Liver (tissue), 9 donors: ENCODE data around the gene CHI3L2. TPM values are rescaled to one million over a fixed set of nuclear protein-coding genes. Genes with fewer than 3 reads are reported as not detected.

Source experiments
- DNase-seq: peaks from one replicate; pipeline ENCODE4 v3.0.0-alpha.2; 2017; ENCODE audit warnings: low spot score
- H3K27ac ChIP-seq, 2 donors: one replicate each; pipeline ENCODE4 v1.7.0; 2013; ENCODE audit warnings: inconsistent platforms in 2 of 2, low read length in 2 of 2, control low read depth in 1 of 2, low read depth in 1 of 2, mild to moderate bottlenecking in 1 of 2
- H3K27me3 ChIP-seq, 4 donors: one replicate each; pipeline versions ENCODE4 v1.6.1 to v1.7.0; 2013; ENCODE audit warnings: low read length in 3 of 4, inconsistent platforms in 1 of 4, mild to moderate bottlenecking in 1 of 4, moderate library complexity in 1 of 4; ENCODE audit not compliant: control insufficient read depth in 4 of 4, insufficient read depth in 4 of 4
- H3K36me3 ChIP-seq, 4 donors: one replicate each; pipeline versions ENCODE4 v1.6.1 to v1.7.0; 2013; ENCODE audit warnings: low read length in 3 of 4, mild to moderate bottlenecking in 3 of 4, low read depth in 1 of 4, moderate library complexity in 1 of 4; ENCODE audit not compliant: control insufficient read depth in 4 of 4, insufficient read depth in 3 of 4
- H3K4me1 ChIP-seq, 4 donors: one replicate each; pipeline versions ENCODE4 v1.6.1 to v1.7.0; 2013; ENCODE audit warnings: low read length in 3 of 4, mild to moderate bottlenecking in 3 of 4, moderate library complexity in 1 of 4; ENCODE audit not compliant: control insufficient read depth in 4 of 4, insufficient read depth in 4 of 4
- H3K4me3 ChIP-seq, 3 donors: one replicate each; pipeline versions ENCODE4 v1.6.1 to v1.7.0; 2013; ENCODE audit warnings: low read length in 3 of 3, control low read depth in 1 of 3, low read depth in 1 of 3, mild to moderate bottlenecking in 1 of 3
- H3K9ac ChIP-seq, 2 donors: one replicate each; pipeline ENCODE4 v1.7.0; 2013; ENCODE audit warnings: low read length in 2 of 2, mild to moderate bottlenecking in 2 of 2, moderate library complexity in 2 of 2, control low read depth in 1 of 2, low read depth in 1 of 2
- H3K9me3 ChIP-seq, 4 donors: one replicate each; pipeline versions ENCODE4 v1.6.1 to v1.7.0; 2013; ENCODE audit warnings: low read length in 3 of 4; ENCODE audit not compliant: control insufficient read depth in 4 of 4
- CTCF ChIP-seq: fragments of 150-350 bp; IDR thresholded peaks from 2 replicates; pipeline ENCODE4 v1.5.1; 2017; ENCODE audit warnings: improper control_type of control experiment, low read depth, low read length; ENCODE audit not compliant: missing input control
- EGR1 ChIP-seq, 2 donors: IDR thresholded peaks; 2 replicates each; pipeline ENCODE4 v1.6.1; 2016 to 2018; ENCODE audit warnings: antibody characterized with exemption in 2 of 2, low read depth in 2 of 2
- FOXA1 ChIP-seq: IDR thresholded peaks from 2 replicates; pipeline ENCODE4 v1.6.1; 2016; ENCODE audit warnings: antibody characterized with exemption
- FOXA2 ChIP-seq: IDR thresholded peaks from 2 replicates; pipeline ENCODE4 v1.6.1; 2016; ENCODE audit warnings: antibody characterized with exemption
- HNF4A ChIP-seq, 2 donors: conservative IDR thresholded peaks; 2 replicates each; pipeline ENCODE4 v1.6.1; 2016; ENCODE audit warnings: antibody characterized with exemption in 2 of 2, mild to moderate bottlenecking in 2 of 2
- JUND ChIP-seq, 2 donors: IDR thresholded peaks; 2 replicates each; pipeline ENCODE4 v1.6.1; 2016; ENCODE audit warnings: antibody characterized with exemption in 2 of 2
- MAX ChIP-seq: IDR thresholded peaks from 2 replicates; pipeline ENCODE4 v1.6.1; 2016; ENCODE audit warnings: antibody characterized with exemption
- NR2F2 ChIP-seq: IDR thresholded peaks from 2 replicates; pipeline ENCODE4 v1.6.1; 2016; ENCODE audit warnings: antibody characterized with exemption
- RAD21 ChIP-seq, 2 donors: IDR thresholded peaks; 2 replicates each; pipeline ENCODE4 v1.6.1; 2016; ENCODE audit warnings: antibody characterized with exemption in 2 of 2, mild to moderate bottlenecking in 2 of 2
- REST ChIP-seq: IDR thresholded peaks from 2 replicates; pipeline ENCODE4 v1.6.1; 2016; ENCODE audit warnings: antibody characterized with exemption, mild to moderate bottlenecking
- RXRA ChIP-seq, 2 donors: IDR thresholded peaks; 2 replicates each; pipeline ENCODE4 v1.6.1; 2017 to 2018; ENCODE audit warnings: antibody characterized with exemption in 2 of 2, mild to moderate bottlenecking in 1 of 2
- SP1 ChIP-seq: IDR thresholded peaks from 2 replicates; pipeline ENCODE4 v1.6.1; 2018; ENCODE audit warnings: antibody characterized with exemption, mild to moderate bottlenecking
- TAF1 ChIP-seq: conservative IDR thresholded peaks from 2 replicates; pipeline ENCODE4 v1.6.1; 2016; ENCODE audit warnings: antibody characterized with exemption, mild to moderate bottlenecking
- YY1 ChIP-seq: IDR thresholded peaks from 2 replicates; pipeline ENCODE4 v1.6.1; 2016; ENCODE audit warnings: antibody characterized with exemption, mild to moderate bottlenecking
- ZBTB33 ChIP-seq: IDR thresholded peaks from 2 replicates; pipeline ENCODE4 v1.6.1; 2016; ENCODE audit warnings: antibody characterized with exemption
- WGBS: extraction: QIAGEN DNeasy Blood & Tissue Kit; methylation state at CpG from one replicate; pipeline ENCODE4 v1.1.7; 2013; 5-methylcytosine and 5-hydroxymethylcytosine counted together
- polyA plus RNA-seq, 2 donors: library from polyadenylated mRNA; stranded (reverse) in 1 of 2; unstranded in 1 of 2; fragments of 200-250 nt in 1 of 2; fragments of >200 nt in 1 of 2; fragmentation: Nextera tagmentation in 1 of 2; extraction: Ambion mirVana in 1 of 2; gene quantifications; one replicate each; pipeline versions ENCODE4 v1.2.1 to v1.2.3, GENCODE V29; 2013 to 2015
- total RNA-seq, 2 donors: library from RNA; depleted of rRNA; stranded (reverse); fragments of >200 nt; gene quantifications; one replicate each; pipeline ENCODE4 v1.2.3, GENCODE V29; 2014
- TF ChIP-seq, protein P1 (sequence below): IDR thresholded peaks from 2 replicates; pipeline ENCODE4 v1.6.1; 2016; ENCODE audit warnings: antibody characterized with exemption
- donor health status: healthy.
- donor health status: healthy.
- donor health status: healthy.
- donor health status: healthy.
- donor health status: healthy.

Gene CHI3L2
- total and polyA plus RNA-seq, 4 donors: 0.07 to 0.32 (median 0.24) TPM

GRCh38 chr1:111241797-111242196, 14.3 kb downstream of the CHI3L2 start:
- WGBS: 82% methylated on average over 2 of the region's 2 CpGs
- TF ChIP-seq, protein P1, sequence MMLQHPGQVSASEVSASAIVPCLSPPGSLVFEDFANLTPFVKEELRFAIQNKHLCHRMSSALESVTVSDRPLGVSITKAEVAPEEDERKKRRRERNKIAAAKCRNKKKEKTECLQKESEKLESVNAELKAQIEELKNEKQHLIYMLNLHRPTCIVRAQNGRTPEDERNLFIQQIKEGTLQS: no peak
- TF ChIP-seq NR2F2 (no peak), FOXA1 (no peak), MAX (no peak), REST (no peak), EGR1 (IDR thresholded peaks at IDR 0.05; ENCODE audit: low read depth in 2 of 2) (no peak), FOXA2 (no peak), JUND (IDR thresholded peaks at IDR 0.05) (no peak), RXRA (IDR thresholded peaks at IDR 0.05) (no peak), YY1 (no peak)
- Histone ChIP-seq H3K4me1 (no peaks in the 10 kb centered on the region), H3K36me3 (no peaks in the 10 kb centered on the region), H3K27ac (no peak overlapping the region), H3K27me3 (no peaks in the 10 kb centered on the region), H3K9ac (no peak overlapping the region), H3K4me3 (no peak overlapping the region), H3K9me3 (no peaks in the 10 kb centered on the region)
- DNase-seq: no peak

- no peak for TF ChIP-seq HNF4A (conservative IDR thresholded peaks at IDR 0.05)
- Histone ChIP-seq H3K36me3 (no peaks in the 10 kb centered on the region), H3K9me3 (no peaks in the 10 kb centered on the region), H3K27ac (no peak overlapping the region), H3K4me1 (no peaks in the 10 kb centered on the region), H3K4me3 (no peak overlapping the region), H3K9ac (no peak overlapping the region), H3K27me3 (no peaks in the 10 kb centered on the region)
- WGBS: 57% methylated on average over 4 of the region's 4 CpGs
- DNase-seq: no peak
Observed at GRCh38 chr1:111242805-111243523, 15.5 kb downstream of the CHI3L2 start.

- Histone ChIP-seq H3K27me3 (no peaks in the 10 kb centered on the region), H3K36me3 (no peaks in the 10 kb centered on the region), H3K4me1 (no peaks in the 10 kb centered on the region), H3K27ac (no peak overlapping the region), H3K9me3 (no peaks in the 10 kb centered on the region), H3K9ac (no peak overlapping the region), H3K4me3 (no peak overlapping the region)
- no peak for DNase-seq
- WGBS: 75% methylated on average over 5 of the region's 5 CpGs
- TF ChIP-seq ZBTB33 (no peak), TAF1 (no peak), RAD21 (IDR thresholded peaks at IDR 0.05) (no peak), CTCF (no peak), EGR1 (IDR thresholded peaks at IDR 0.05; ENCODE audit: low read depth in 2 of 2) (no peak), YY1 (no peak), SP1 (no peak)
Observed at GRCh38 chr1:111247125-111247838, 19.8 kb downstream of the CHI3L2 start.
